ENCODE results near the gene HCAR3.

GRCh38 chr12:122688291-122688690 lies 28.3 kb downstream of the HCAR3 start:
- TF ChIP-seq, protein P1, sequence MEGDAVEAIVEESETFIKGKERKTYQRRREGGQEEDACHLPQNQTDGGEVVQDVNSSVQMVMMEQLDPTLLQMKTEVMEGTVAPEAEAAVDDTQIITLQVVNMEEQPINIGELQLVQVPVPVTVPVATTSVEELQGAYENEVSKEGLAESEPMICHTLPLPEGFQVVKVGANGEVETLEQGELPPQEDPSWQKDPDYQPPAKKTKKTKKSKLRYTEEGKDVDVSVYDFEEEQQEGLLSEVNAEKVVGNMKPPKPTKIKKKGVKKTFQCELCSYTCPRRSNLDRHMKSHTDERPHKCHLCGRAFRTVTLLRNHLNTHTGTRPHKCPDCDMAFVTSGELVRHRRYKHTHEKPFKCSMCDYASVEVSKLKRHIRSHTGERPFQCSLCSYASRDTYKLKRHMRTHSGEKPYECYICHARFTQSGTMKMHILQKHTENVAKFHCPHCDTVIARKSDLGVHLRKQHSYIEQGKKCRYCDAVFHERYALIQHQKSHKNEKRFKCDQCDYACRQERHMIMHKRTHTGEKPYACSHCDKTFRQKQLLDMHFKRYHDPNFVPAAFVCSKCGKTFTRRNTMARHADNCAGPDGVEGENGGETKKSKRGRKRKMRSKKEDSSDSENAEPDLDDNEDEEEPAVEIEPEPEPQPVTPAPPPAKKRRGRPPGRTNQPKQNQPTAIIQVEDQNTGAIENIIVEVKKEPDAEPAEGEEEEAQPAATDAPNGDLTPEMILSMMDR (conservative IDR thresholded peaks at IDR 0.05 in 1 of 2, IDR thresholded peaks at IDR 0.05 in 1 of 2; ENCODE audit: low read depth in 1 of 2, low read length in 2 of 2), result no peak
- TF ChIP-seq EZH2 (IDR thresholded peaks at IDR 0.05; ENCODE audit: low read length, missing control alignments), result no peak
